Fibroblast of peridontal ligament (primary cell): ENCODE data around the gene IMMP2L.

Source experiments
- DNase-seq: peaks from one replicate; pipeline ENCODE4 v3.0.0-alpha.2; 2010; ENCODE audit errors: extremely low read depth

The IMMP2L gene

DNA sequence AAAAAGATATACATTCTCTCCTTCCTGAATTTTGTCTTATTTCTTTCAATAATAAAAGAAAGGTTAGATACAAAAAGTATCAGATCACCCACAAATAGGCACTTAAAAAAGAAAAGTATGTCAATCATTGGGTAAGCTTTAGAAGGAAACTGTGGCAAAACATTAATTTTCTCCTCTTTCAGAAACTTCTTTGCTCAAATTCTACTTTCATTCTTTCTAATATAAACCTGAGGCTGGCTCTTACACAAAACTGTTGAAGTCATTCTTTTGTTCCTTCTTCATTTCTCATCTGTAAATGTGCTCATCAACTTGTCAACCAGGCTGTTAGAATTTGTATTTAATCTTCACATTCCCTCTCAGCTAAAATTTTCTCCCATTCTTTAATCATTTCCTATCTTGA, 346.7 kb downstream of the IMMP2L start:
- DNase-seq = no peak

DNA sequence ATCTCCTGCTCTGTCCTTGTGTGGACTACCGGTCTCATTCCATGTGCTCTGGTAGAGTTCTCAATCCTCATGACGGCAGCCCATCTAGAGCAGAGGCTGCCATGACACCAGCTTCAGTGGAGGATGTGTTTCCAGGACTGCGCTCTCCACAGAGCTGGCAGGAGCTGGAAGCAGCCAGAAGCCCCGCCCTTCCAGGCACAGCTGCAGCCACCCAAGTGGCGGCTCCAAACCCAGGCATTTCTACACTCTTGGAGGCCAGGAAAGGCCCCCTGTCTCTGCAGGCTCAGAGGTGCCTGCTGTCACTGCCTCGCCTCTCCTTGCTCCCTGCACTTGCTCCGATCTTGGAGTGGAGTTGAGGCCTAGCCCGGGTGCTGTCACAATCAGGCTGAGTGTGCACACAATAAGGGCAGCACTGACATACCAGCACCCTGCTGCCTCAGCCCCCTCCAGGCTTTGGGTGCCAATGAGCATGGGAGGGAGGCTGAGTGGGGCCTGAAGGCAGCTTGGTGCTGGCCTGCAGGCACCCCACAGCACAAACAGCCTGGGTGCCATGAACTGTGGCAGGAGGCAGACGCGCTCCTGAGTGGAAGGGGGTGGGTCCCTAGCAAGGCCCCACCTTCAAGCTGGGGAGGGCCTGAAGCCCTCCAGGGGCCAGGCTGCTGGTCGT, 349.3 kb downstream of the IMMP2L start:
- DNase-seq = no peak

DNA sequence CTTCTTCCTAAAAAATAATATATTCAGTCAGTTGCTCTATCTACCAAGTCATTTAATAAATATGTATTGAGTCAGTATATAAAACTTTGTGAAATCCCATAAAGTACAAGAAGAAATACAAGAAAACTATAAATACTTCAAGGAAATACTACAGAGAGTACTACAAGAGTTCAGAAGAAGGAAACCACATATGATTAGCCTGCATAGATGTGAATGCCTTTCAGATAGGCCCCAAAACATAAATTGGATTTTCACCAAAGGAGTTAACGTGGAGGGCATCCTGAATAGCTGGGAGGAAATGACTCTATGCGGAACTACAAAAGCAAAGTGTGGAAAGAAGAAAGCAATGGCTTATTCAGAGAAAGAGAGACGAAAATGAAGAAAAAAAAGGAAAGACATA, 351.3 kb downstream of the IMMP2L start:
- peak; percentile 18 for DNase-seq

DNA sequence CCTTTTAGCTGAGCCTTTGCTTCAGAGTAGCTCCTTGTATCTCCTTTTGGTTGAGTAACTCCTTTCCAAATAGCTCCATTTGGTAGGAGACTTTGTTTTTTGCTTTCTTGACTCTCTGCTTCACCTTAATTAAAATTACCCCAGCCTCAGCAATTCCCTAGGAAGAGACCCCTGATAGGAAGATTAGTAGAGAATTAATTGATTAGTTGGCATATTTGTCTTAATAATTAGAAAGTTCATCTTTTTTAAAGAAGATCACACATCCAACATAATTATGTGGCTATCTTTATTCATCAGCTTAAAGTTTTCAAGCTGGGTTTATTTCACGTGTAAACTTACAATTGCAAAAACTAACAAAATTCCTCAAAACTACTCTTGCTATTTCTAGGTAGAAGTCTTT, 352.2 kb downstream of the IMMP2L start:
- no peak for DNase-seq

DNA sequence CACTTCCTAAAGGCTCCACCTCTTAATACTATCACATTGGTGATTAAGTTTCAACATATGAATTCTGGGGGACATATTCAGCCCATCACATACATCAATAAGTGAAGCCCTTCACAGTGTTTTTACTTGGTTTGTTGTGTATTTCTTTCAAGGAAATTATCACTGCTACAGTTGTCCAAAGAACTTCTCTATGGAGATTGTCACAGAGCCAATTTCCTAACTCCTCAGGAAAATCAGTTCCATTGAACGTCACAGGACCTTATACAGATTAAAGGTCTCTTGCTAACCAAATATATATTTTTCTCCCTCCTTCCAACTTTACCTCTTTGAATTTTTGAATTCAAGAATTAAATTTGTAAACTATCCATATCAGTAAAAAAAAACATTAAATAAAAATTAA, 357.0 kb downstream of the IMMP2L start:
- DNase-seq = no peak

DNA sequence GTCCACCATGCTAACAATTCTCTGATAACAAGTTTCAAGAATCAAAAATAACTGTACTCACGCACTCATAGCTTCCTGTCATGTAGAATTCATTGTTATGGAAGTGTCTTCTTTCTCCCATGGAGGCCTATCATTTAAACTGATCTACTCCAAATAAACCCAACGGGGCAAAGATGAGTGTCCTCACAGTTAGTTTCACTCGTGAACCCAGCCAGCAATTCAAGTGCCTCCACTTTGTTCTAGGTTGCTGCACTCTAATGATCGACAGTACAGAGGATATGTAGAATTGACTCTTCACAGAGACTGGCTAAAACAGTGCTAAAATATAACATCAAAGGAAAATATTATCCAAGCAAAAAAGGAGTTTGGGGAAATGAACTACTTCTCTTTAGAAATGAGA, 360.0 kb downstream of the IMMP2L start:
- no peak for DNase-seq

DNA sequence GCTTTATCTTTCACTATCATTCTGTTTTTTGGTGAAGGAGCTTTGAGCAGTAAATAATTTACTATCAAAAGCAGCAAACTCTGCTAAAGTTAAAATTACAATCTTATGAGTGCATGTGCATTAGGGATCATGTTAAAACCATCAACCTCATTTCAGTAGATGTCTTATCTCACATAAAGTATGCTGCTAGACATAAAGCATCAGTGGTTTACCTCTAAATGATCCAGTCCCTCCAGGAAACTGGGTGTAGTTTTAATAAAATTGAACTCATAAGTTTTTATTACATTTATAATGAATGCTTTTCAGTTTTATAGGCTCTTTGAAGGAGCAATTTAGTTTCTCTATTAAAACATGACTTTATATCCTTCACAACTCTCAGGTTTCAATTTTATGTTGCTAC, 362.6 kb downstream of the IMMP2L start:
- DNase-seq = peak; percentile 8

DNA sequence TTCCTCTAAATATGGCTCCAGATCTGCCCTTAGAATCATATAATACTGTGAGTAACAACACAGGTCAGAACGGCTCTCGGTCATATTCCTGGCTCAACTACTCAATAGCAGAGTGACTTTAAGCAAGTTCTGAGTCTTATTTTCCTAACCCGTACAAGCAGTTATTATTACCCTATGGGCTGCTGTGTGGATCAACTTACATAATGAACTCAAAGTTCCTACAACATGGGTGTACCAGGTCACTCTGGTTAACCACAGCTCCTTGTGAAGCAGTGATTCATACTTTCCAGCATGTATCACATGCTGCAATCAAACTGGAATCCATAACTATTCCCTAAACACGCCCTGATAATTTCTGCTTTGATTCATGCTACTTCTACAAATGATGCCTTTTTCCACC, 364.0 kb downstream of the IMMP2L start:
- peak; percentile 100 for DNase-seq

DNA sequence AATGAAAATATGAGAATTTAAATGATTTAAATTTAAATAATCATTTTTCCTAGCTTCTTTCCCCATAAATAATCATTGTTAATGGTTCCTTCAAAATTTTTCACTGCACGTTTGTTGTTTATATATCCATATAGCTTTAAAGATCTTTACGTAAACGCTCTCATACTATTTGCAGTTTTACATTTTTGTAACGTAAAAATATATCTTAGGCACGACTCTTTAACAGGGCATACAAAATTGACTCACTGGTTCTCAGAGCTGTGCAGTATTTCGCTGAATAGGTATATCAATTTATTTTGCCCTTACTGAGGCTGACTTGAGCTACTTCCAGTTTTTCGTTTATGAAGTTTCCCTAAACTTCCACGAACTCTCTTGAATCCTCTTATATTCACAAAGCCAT, 365.6 kb downstream of the IMMP2L start:
- no peak for DNase-seq

DNA sequence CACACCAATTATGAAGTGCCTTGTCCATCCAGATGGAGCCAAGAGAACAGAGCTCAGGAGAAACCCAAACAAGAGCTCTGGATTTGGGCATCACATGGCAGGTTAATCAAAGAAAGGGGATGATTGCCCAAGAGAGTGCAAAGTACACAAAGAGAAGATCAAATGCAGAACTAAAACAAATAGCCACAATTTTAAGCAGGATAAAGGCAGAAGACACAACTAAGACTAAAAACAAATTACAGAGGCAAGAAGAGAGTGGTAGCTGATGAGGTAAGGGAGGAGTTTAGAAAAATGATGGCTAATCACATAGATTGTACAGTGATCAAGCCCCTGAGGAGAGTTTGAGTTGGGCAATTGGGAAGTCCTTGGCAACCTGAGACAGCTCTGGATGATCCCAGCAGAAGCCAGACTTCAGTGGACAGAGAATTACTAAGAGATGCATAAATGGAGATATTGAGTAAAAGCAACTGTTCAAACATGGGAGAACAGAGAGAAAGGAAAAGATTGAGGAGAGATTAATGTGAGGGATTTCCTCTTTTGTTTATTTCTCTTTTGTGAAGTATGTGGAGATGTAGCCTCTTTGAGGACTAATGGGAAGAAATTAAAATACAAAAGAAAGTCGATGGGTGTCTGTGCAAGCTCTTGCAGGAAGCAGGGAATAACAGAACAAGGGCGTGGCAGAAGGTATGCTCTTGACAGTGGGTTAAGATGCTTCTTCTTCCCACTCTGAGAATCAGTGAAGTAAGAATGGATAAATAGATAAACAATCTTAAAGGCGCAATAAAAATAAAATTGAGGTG, 369.5 kb downstream of the IMMP2L start:
- DNase-seq = no peak

DNA sequence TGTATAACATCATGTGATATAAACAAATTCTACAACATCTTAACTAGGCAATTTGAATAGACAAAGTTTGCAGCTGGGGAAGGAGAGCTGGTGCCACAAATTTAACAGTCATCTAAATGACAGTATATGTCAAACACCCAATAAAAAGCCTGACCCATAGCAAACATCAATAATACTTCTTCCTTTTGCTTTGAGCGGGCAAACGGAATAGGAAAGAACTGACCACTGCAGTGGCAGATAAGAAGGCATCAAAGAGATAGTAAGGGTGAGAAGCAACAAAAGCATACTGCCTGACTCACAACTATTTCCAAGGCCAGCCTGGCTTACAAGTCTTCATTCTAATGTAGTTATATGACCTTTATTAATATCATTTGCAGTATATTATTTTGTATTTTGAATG, 371.5 kb downstream of the IMMP2L start:
- no peak for DNase-seq

DNA sequence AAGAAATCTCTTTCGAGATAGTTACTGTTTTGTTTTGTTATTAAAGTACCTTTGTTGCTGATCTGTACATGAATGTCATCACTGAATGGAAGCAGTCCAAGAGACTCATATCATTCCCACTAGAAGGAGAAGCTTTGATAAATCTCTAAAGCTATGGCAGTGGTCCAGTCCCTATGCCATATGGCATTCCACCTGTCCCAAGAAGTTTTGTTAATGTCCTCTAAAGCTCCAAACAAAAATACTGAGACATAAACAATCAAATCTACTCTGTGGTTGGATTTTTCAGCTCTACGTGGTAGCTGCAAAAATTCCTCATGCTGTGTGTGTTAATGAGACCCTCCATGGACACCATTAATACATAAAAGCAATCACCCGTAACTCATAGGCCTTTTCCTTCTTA, 377.3 kb downstream of the IMMP2L start:
- DNase-seq = no peak

DNA sequence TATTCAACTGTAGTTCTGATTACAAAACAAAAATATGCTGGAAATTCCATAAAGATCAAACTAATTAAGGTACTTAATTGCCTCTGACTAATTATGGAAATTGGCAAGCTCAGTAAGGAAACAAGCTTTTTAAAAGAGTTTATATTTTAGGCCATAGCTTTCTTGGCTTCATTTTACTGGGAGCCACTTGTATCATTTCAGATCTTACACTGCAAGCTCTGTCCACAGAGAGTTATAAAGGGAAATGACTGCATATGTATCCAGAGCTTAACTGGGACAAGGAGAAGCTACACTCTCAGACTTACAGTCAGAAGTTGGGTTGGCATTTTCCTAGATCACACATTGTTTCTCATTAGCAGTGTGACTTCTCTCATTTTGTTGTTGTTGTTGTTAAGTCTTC, 379.0 kb downstream of the IMMP2L start:
- DNase-seq = peak; percentile 6

DNA sequence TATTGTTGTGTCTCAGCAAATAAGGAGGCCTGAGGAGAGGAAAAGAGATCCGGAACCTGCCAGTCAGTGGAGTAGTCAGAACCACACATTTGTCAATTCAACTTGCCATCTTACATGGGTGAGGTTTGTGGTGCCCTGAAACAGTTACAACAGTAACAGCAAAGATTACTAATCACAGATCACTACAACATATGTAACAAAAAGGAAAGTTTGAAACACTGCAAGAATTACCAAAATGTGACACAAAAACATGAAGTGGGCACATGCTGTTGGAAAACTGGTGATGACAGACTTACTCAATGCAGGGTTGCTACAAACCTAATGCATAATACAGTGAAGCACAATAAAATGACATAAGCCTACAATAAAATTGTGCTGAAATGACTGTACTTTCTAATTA, 382.0 kb downstream of the IMMP2L start:
- DNase-seq = no peak

DNA sequence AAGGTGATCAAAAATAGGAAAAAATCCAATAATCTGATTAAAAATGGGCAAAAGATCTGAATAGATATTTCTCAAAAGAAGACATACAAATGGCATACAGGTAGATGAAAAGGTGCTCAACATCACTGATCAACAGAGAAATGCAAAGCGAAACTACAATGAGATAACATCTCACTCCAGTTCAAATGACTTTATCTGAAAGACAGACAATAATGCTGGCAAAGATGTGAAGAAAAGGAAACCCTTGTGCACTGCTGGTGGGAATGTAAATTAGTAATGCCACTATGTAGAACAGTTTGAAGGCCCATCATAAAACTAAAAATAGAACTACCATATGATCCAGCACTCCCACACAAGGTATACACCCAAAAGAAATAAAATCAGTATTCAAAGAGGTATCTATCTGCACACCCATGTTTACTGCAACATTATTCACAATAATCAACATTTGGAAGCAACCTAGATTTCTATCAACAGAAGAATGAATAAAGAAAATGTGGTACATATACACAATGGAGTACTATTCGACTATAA, 386.3 kb downstream of the IMMP2L start:
- DNase-seq = no peak

DNA sequence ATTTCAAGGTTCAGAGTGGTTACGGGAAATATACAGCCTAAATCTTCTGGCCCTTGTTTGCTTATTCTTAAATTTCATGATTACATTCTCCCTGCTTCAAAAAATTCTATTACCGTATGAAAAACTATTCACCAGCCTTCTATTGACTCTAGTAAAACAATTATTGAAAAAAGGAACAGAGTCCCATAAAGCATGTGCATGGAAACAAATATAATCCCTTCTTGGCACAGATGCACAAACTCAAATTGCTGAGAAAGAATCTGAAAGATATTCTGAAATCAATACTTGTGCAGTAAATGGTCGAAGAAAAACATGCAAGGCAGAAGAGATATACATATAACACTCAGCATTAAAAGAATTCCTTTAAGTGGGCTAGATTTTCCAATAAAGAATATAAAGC, 387.8 kb downstream of the IMMP2L start:
- no peak for DNase-seq

DNA sequence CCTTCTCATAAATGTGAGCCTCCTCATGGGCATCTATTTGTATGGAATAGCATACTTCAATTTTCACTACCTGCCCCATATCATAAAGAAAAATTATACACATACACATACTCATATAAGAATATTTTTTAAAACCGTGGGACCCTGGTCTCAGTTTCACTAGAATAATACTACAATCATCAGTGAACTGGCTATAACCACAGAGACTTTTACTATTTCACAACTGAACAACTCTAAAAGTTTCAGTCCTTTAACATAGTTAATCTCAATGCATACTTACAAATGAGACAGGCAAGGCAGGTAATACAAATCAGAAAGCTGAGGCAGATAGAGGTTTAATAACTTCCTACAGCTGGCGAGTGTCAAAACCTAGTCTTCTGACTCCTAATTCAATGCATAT, 388.3 kb downstream of the IMMP2L start:
- no peak for DNase-seq

DNA sequence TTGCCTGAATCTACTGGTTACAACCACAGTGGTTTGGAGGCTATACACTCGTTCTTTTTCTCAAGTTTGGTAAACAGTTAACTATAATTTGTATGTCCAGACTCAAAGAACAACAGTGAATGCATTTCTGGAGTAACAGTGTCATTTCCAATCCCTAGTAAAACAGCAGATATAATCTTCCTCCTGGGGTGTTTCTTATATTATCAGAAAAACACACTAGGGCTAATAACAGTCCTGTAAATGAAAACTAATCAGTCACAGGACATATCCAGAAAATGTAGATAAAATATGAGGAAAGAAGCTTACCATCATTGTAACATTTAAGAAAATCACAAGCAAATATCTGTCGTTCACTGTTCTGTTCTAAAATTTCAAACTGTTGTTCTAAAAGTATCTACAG, 388.8 kb downstream of the IMMP2L start:
- DNase-seq = no peak

DNA sequence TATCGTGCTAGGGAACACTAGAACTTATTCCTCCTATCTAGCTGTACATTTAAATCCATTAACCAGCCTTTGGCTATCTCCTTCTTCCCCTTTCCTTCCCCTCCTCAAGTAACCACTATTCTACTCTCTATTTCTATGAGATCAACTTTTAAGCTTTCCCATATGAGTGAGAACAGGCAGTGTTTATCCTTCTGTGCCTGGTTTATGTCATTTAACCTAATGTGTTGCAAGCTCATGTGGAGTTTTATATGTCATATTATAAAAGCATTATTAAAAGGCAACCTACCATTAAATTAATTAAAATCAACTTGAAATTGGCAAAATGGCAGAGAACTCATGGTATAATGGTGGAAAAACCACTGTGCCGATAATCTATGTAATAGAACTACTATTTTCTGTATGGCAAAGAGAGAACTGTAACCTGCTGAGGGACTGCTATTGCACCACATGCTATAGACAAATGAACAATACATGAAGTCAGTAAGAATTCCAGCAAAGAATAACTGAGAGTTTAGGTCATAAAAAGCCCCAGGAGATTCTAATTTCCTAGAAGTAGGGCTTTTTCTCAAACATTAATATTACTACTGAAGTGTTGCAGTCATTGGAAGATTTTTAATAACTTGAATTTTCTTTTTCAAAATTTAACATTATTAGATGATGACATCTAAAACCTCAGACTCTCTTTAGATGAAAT, 389.6 kb downstream of the IMMP2L start:
- no peak for DNase-seq

DNA sequence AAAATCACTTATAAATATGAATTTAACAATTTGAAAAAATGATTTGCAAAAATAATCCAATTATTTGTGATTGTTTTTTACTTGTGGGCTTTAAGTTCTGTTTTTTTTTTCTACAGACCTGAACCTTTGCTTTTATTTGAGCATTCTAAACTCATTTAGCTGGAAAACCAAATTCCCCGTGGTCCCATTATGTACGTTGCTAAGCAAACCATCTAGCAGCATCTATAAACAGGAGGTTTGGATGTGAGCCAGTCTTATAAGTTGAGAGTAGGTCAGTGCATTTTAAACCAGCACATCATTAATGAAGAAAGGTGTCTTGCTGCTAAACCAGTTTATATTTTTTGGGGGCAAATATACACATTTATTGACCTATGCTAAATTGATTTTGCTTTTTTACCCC, 394.1 kb downstream of the IMMP2L start:
- peak; percentile 63 for DNase-seq

DNA sequence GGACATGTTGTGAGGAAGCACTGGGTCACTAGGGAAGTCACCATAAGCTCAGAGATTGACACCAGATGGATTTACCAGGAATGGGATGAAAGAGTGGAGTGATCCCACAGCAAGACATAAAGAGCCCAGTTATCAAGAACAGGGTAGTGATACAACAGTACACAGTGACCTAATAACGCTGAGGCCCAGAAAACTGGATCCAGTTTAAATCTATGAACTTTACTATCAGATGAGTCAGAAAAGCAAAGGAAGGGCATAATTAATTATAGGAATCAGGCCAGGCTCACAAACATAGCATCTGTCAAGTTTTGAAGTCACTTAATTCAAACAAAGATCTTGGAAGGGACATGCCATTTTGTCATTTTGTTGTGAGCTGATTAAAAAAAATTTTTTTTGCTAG, 397.9 kb downstream of the IMMP2L start:
- no peak for DNase-seq

DNA sequence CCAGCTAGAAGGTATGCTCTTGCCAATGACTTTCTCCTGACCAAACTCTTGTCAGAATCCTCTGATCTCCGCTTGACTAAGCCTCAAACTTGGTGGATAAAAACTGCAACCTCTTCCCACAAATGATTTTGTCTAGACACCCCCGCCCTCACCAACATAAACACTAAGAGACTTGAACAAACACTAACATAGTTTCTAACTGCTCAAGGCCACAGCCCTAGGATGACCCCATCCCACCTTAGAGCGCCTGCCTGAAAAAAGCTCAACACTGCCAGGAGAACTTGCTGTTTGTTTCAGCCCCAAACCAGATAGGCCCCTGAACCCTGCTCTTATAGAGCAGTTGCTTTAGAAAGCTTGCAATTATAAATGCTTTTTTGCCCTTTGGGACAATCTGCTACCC, 399.6 kb downstream of the IMMP2L start:
- no peak for DNase-seq

DNA sequence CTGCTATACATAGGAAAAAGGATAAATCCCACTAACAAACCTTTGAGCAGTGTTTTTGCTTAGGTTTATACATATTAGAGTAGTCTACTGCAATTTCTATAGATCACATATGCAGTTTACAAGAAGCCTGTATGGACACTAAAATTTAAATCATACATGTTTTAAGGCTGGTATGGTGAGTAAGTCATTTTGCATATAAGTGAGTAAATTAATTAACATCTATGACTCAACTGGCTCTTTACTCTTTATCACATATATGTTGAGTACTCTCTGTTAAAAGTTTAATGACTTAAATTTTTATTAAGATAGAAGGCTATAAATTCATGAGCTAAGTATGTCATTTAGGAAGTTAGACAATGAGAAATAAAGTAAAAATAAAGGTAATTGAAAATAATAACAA, 402.0 kb downstream of the IMMP2L start:
- no peak for DNase-seq
